IMR-90 (cell line): ENCODE data around the gene CD164L2. TPM values are rescaled to one million over a fixed set of nuclear protein-coding genes. Genes with fewer than 3 reads are reported as not detected.
A peak's percentile ranks its signal among the peaks of the same experiment; 100 is the strongest.

Experiments
- ATAC-seq: fragments of 200-7000 bp; cut with Tn5 transposase; 2 replicates; pipeline ENCODE4 v1.9.1; 2020; ENCODE audit warnings: low read depth, mild to moderate bottlenecking, moderate library complexity
- BruUV-seq: library from RNA; stranded (reverse); fragments of 400-500 nt; replicated peaks from 2 replicates; lab custom pipeline; 2021; lab: Mats Ljungman, UMichigan
- CTCF ChIA-PET: fragments of 300-600 bp; formaldehyde crosslinking; extraction: SDS; loops from one replicate; lab custom pipeline; 2021; ENCODE audit warnings: antibody characterized with exemption; lab: Yijun Ruan, JAX
- POLR2A ChIA-PET: fragments of 300-600 bp; sonication (Branson Sonifier 250); formaldehyde crosslinking; loops from one replicate; lab custom pipeline; 2022; ENCODE audit warnings: antibody characterized with exemption; ENCODE audit not compliant: unreplicated experiment; lab: Charles Lee
- DNase-seq: peaks from one replicate; pipeline ENCODE4 v3.0.0; 2013
- H2AFZ ChIP-seq: replicated peaks from 2 replicates; pipeline ENCODE3; 2013; ENCODE audit warnings: low read length, mild to moderate bottlenecking; ENCODE audit not compliant: poor library complexity
- H2AK5ac ChIP-seq: 2 replicates; pipeline ENCODE4 v1.6.1; 2013; ENCODE audit warnings: low read depth, low read length, inconsistent platforms
- H2AK9ac ChIP-seq: replicated peaks from 2 replicates; pipeline ENCODE3; 2013; ENCODE audit warnings: mild to moderate bottlenecking, low read depth, low read length, moderate library complexity; ENCODE audit not compliant: poor library complexity
- H2BK120ac ChIP-seq: 2 replicates; pipeline ENCODE4 v1.6.1; 2013; ENCODE audit warnings: low read depth, low read length, inconsistent platforms
- H2BK15ac ChIP-seq: 3 replicates; pipeline ENCODE4 v1.6.1; 2013; ENCODE audit warnings: low read depth, low read length, inconsistent platforms
- H2BK20ac ChIP-seq: 2 replicates; pipeline ENCODE4 v1.6.1; 2013; ENCODE audit warnings: low read depth, mild to moderate bottlenecking, inconsistent platforms, low read length, moderate library complexity
- H2BK5ac ChIP-seq: 2 replicates; pipeline ENCODE4 v1.6.1; 2013; ENCODE audit warnings: mild to moderate bottlenecking, low read depth, low read length, inconsistent platforms; ENCODE audit not compliant: poor library complexity, severe bottlenecking
- H3K14ac ChIP-seq: replicated peaks from 2 replicates; pipeline ENCODE4 v1.6.1; 2013; ENCODE audit warnings: low read depth, low read length, inconsistent platforms
- H3K18ac ChIP-seq: 2 replicates; pipeline ENCODE4 v1.6.1; 2013; ENCODE audit warnings: low read depth, low read length, control low read depth
- H3K23ac ChIP-seq: 2 replicates; pipeline ENCODE4 v1.6.1; 2013; ENCODE audit warnings: low read depth, low read length, inconsistent platforms
- H3K27ac ChIP-seq: 2 replicates; pipeline ENCODE4 v1.5.1; 2013; ENCODE audit warnings: mild to moderate bottlenecking, control low read depth, low read length; ENCODE audit not compliant: insufficient read depth
- H3K27me3 ChIP-seq: 2 replicates; pipeline ENCODE4 v1.6.1; 2013; ENCODE audit warnings: low read length; ENCODE audit not compliant: control insufficient read depth, insufficient read depth
- H3K36me3 ChIP-seq: 2 replicates; pipeline ENCODE4 v1.6.1; 2013; ENCODE audit warnings: low read length, mixed read lengths; ENCODE audit not compliant: control insufficient read depth, insufficient read depth
- H3K4ac ChIP-seq: 2 replicates; pipeline ENCODE4 v1.6.1; 2013; ENCODE audit warnings: low read depth, low read length, inconsistent platforms
- H3K4me1 ChIP-seq: 2 replicates; pipeline ENCODE4 v1.6.1; 2013; ENCODE audit warnings: low read length, mixed read lengths; ENCODE audit not compliant: control insufficient read depth, insufficient read depth
- H3K4me2 ChIP-seq: 2 replicates; pipeline ENCODE4 v1.6.1; 2013; ENCODE audit warnings: low read depth, mild to moderate bottlenecking, control low read depth, low read length, moderate library complexity
- H3K4me3 ChIP-seq: 2 replicates; pipeline ENCODE4 v1.5.1; 2013; ENCODE audit warnings: low read depth, mild to moderate bottlenecking, control low read depth, low read length, moderate library complexity; ENCODE audit not compliant: insufficient read depth
- H3K56ac ChIP-seq: 2 replicates; pipeline ENCODE4 v1.6.1; 2013; ENCODE audit warnings: low read length, inconsistent platforms; ENCODE audit not compliant: insufficient read depth; ENCODE audit errors: extremely low read depth
- H3K79me1 ChIP-seq, 2 experiments: 2 replicates each; pipeline ENCODE4 v1.6.1; 2013; ENCODE audit warnings: low read length in 2 of 2, inconsistent platforms in 1 of 2, low read depth in 1 of 2
- H3K9ac ChIP-seq: 2 replicates; pipeline ENCODE4 v1.6.1; 2013; ENCODE audit warnings: low read depth, low read length, control low read depth
- H3K9me1 ChIP-seq: 2 replicates; pipeline ENCODE4 v1.6.1; 2013; ENCODE audit warnings: low read length, inconsistent platforms; ENCODE audit not compliant: insufficient read depth
- H3K9me3 ChIP-seq: 2 replicates; pipeline ENCODE4 v1.6.1; 2013; ENCODE audit warnings: low read length; ENCODE audit not compliant: control insufficient read depth, insufficient read depth
- H4K20me1 ChIP-seq: 2 replicates; pipeline ENCODE4 v1.6.1; 2013; ENCODE audit warnings: low read length, inconsistent platforms; ENCODE audit not compliant: insufficient read depth
- H4K5ac ChIP-seq: 2 replicates; pipeline ENCODE4 v1.6.1; 2013; ENCODE audit warnings: mild to moderate bottlenecking, low read depth, low read length, control low read depth
- H4K8ac ChIP-seq, 2 experiments: 2 replicates each; pipeline ENCODE4 v1.6.1; 2013; ENCODE audit warnings: low read depth in 2 of 2, low read length in 2 of 2, control low read depth in 1 of 2, inconsistent platforms in 1 of 2
- H4K91ac ChIP-seq: 2 replicates; pipeline ENCODE4 v1.6.1; 2013; ENCODE audit warnings: low read depth, low read length, inconsistent platforms; ENCODE audit not compliant: insufficient read depth
- CHD1 ChIP-seq: IDR thresholded peaks from 2 replicates; pipeline ENCODE4 v1.6.1; 2012; ENCODE audit warnings: low read depth, low read length, improper control_type of control experiment
- CTCF ChIP-seq: conservative IDR thresholded peaks from 2 replicates; pipeline ENCODE4 v1.5.1; 2012; ENCODE audit warnings: mild to moderate bottlenecking, low read depth, low read length, improper control_type of control experiment
- FOS ChIP-seq: fragments of 150-350 bp; IDR thresholded peaks from 2 replicates; pipeline ENCODE4 v1.6.1; 2016; ENCODE audit warnings: low read depth, low read length
- MAFK ChIP-seq: IDR thresholded peaks from 2 replicates; pipeline ENCODE4 v1.6.1; 2012; ENCODE audit warnings: low read depth, low read length, improper control_type of control experiment
- MAZ ChIP-seq: IDR thresholded peaks from 2 replicates; pipeline ENCODE4 v1.6.1; 2012; ENCODE audit warnings: low read depth, mild to moderate bottlenecking, low read length, improper control_type of control experiment, moderate library complexity, borderline replicate concordance
- MXI1 ChIP-seq: IDR thresholded peaks from 2 replicates; pipeline ENCODE4 v1.6.1; 2012; ENCODE audit warnings: low read depth, mild to moderate bottlenecking, low read length, moderate library complexity, borderline replicate concordance
- POLR2A ChIP-seq: IDR thresholded peaks from 2 replicates; pipeline ENCODE4 v1.6.1; 2012; ENCODE audit warnings: mild to moderate bottlenecking, low read depth, low read length
- RAD21 ChIP-seq: IDR thresholded peaks from 2 replicates; pipeline ENCODE4 v1.6.1; 2012; ENCODE audit warnings: low read length, improper control_type of control experiment
- RCOR1 ChIP-seq: IDR thresholded peaks from 2 replicates; pipeline ENCODE4 v1.6.1; 2012; ENCODE audit warnings: mild to moderate bottlenecking, low read length, improper control_type of control experiment; ENCODE audit not compliant: insufficient replicate concordance
- RFX5 ChIP-seq: IDR thresholded peaks from 2 replicates; pipeline ENCODE4 v1.8.0; 2012; ENCODE audit warnings: low read depth, mild to moderate bottlenecking, low read length, moderate library complexity
- USF2 ChIP-seq: fragments of 150-350 bp; IDR thresholded peaks from 2 replicates; pipeline ENCODE4 v1.6.1; 2017; ENCODE audit warnings: mild to moderate bottlenecking, antibody characterized with exemption, low read length, low read depth
- WGBS, 2 experiments: methylation state at CpG; one replicate each; pipeline versions ENCODE4 v1.1.5 to v1.1.7; 2013; ENCODE audit warnings: missing lambda C conversion rate in 2 of 2; ENCODE audit not compliant: insufficient read length in 1 of 2; ENCODE audit errors: extremely low coverage in 2 of 2; 5-methylcytosine and 5-hydroxymethylcytosine counted together
- dilution Hi-C: fragments of 300-500 bp; cut with HindIII; formaldehyde crosslinking; loops from one replicate; pipeline ENCODE4 v1.14.3; 2018; ENCODE audit warnings: low sequenced_read_pairs; ENCODE audit not compliant: unreplicated experiment
- in situ Hi-C: fragments of 300-500 bp; cut with MboI; formaldehyde crosslinking; loops from 3 replicates; pipeline ENCODE4 v1.14.3; 2019; ENCODE audit warnings: low sequenced_read_pairs, inconsistent platforms, mixed read lengths
- intact Hi-C: fragments of 100-400 bp; cut with micrococcal nuclease; formaldehyde crosslinking; loops from 2 replicates; pipeline ENCODE4 v1.10.0; 2022
- polyA plus RNA-seq, 3 experiments: library from polyadenylated mRNA; depleted of rRNA; stranded (reverse); fragments of >200 nt; gene quantifications; 2 replicates each; pipeline ENCODE4 v1.2.3, GENCODE V29; 2012; ENCODE audit warnings: low replicate concordance in 1 of 3
- total RNA-seq: library from RNA; depleted of rRNA; stranded (reverse); fragments of >200 nt; gene quantifications from 2 replicates; pipeline ENCODE4 v1.2.3, GENCODE V29; 2012

CD164L2 gene
- total and polyA plus RNA-seq, 2 of the 4 experiments (the other 2 are of a cell fraction): not detected

GRCh38 chr1:27393641-27394281 is 10.6 kb upstream of the CD164L2 start:
- no peak overlapping the region for H2BK15ac ChIP-seq
- no peaks in the 10 kb centered on the region for H4K20me1 ChIP-seq
- H3K9me3 ChIP-seq: no peaks in the 10 kb centered on the region
- no peak overlapping the region for H3K18ac ChIP-seq
- H2BK120ac ChIP-seq: peak overlapping the region; percentile 8; the same call in 1 of the 2 replicates
- in situ Hi-C loops: loop anchor here (5.0 to 10.0 kb wide), 2 partner anchors 91 to 289 kb away; no protein-coding TSS in a partner anchor
- dilution Hi-C loops: no loop called here
- no peak overlapping the region for H4K5ac ChIP-seq
- H4K91ac ChIP-seq: no peak overlapping the region
- no peak overlapping the region; the same call in 1 of the 2 replicates for H2BK20ac ChIP-seq
- TF ChIP-seq POLR2A (no peak), USF2 (no peak), RCOR1 (no peak), RAD21 (no peak), RFX5 (no peak), MAFK (no peak), FOS (no peak), CHD1 (no peak), MXI1 (no peak), MAZ (no peak), CTCF (no peak)
- peaks cover 20% of the 10 kb centered on the region for H3K9me1 ChIP-seq
- H3K27me3 ChIP-seq: no peaks in the 10 kb centered on the region
- no peak overlapping the region for H2BK5ac ChIP-seq
- H3K56ac ChIP-seq: no peak overlapping the region
- ChIA-PET CTCF (interaction anchor here (0.8 to 1.0 kb wide), 2 partner anchors 92 to 163 kb away, joined by 3 read pairs; no protein-coding TSS in a partner anchor), POLR2A (no interaction called here)
- ATAC-seq: no peak
- no peak overlapping the region for H3K4ac ChIP-seq
- BruUV-seq: no TSS peak
- intact Hi-C loops: loop anchor here (5.0 to 10.0 kb wide), 3 partner anchors 199 to 291 kb away; no protein-coding TSS in a partner anchor
- H4K8ac ChIP-seq: no peak overlapping the region
- no peak overlapping the region for H3K9ac ChIP-seq
- no peak overlapping the region for H3K4me3 ChIP-seq
- no peak overlapping the region for H2AFZ ChIP-seq
- no peak for DNase-seq
- no peak overlapping the region for H3K4me2 ChIP-seq
- H3K36me3 ChIP-seq: no peaks in the 10 kb centered on the region; the same call in 1 of the 2 replicates
- peak overlapping the region; percentile 76; the same call in 1 of the 2 replicates for H2AK5ac ChIP-seq
- H3K4me1 ChIP-seq: peaks cover 15% of the 10 kb centered on the region
- no peak overlapping the region for H3K14ac ChIP-seq
- peak overlapping the region; percentile 32; the same call in 1 of the 2 replicates for H3K23ac ChIP-seq
- 91% methylated on average over 11 of the region's 18 CpGs; no CpG with 5 or more reads in 1 of the 2 experiments for WGBS, 2 experiments
- H3K27ac ChIP-seq: no peak overlapping the region
- H3K79me1 ChIP-seq: peaks cover 0 to 28% of the 10 kb centered on the region in 2 experiments; a peak in 3 of 4 replicates
- H2AK9ac ChIP-seq: peak overlapping the region; percentile 45
